WERI-Rb-1 (cell line): ENCODE results near the gene TRAPPC3L.

Source experiments
- DNase-seq: peaks from one replicate; pipeline ENCODE4 v3.0.0-alpha.2; 2020
- H3K27ac ChIP-seq: fragments of 250-450 bp; sonication (Bioruptor Pico); 2 replicates; pipeline ENCODE4 v1.5.1; 2020; ENCODE audit warnings: mild to moderate bottlenecking, moderate library complexity
- H3K27me3 ChIP-seq: fragments of 250-450 bp; sonication (Bioruptor Pico); 2 replicates; pipeline ENCODE4 v1.5.1; 2021; ENCODE audit warnings: mild to moderate bottlenecking, low read depth, moderate library complexity; ENCODE audit not compliant: insufficient read depth, severe bottlenecking
- H3K36me3 ChIP-seq: fragments of 250-450 bp; sonication (Bioruptor Pico); 2 replicates; pipeline ENCODE4 v1.5.1; 2020; ENCODE audit warnings: mild to moderate bottlenecking, moderate library complexity
- H3K4me3 ChIP-seq: 2 replicates; pipeline ENCODE4 v1.5.1; 2011; ENCODE audit warnings: low read depth, mild to moderate bottlenecking, control low read depth, low read length
- H3K9me3 ChIP-seq: fragments of 250-450 bp; sonication (Bioruptor Pico); 2 replicates; pipeline ENCODE4 v1.5.1; 2021; ENCODE audit warnings: mild to moderate bottlenecking, moderate library complexity; ENCODE audit not compliant: severe bottlenecking
- TF ChIP-seq, protein P1 (sequence below): IDR thresholded peaks from 2 replicates; pipeline ENCODE4 v1.5.1; 2011; ENCODE audit warnings: low read depth, mild to moderate bottlenecking, control low read depth, inconsistent platforms, low read length

TRAPPC3L gene

DNA sequence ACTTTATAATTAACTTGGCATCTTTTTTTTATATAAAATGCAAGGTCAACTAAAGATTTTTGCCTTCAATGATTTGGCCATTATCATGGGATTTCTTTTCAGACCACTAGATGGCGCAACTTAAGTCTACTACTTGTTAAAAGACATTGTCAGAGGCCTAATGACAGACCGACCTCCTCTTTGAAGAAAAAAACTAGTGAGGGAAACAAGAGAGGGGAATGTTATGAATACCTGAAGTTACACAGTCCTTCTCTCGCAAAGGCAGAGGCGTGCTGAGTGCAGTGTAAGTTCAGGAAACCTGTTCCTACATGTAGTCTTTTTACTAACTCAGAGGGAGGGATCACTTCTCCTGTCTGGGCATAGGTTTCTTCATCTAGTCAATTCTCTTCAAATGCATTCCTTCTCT is 9.3 kb downstream of the TRAPPC3L start:
- no peak overlapping the region for H3K4me3 ChIP-seq
- no peaks in the 10 kb centered on the region for H3K27me3 ChIP-seq
- no peaks in the 10 kb centered on the region for H3K36me3 ChIP-seq
- H3K27ac ChIP-seq, result no peak overlapping the region
- H3K9me3 ChIP-seq, result no peaks in the 10 kb centered on the region
- DNase-seq, result peak; percentile 11
- TF ChIP-seq, protein P1, sequence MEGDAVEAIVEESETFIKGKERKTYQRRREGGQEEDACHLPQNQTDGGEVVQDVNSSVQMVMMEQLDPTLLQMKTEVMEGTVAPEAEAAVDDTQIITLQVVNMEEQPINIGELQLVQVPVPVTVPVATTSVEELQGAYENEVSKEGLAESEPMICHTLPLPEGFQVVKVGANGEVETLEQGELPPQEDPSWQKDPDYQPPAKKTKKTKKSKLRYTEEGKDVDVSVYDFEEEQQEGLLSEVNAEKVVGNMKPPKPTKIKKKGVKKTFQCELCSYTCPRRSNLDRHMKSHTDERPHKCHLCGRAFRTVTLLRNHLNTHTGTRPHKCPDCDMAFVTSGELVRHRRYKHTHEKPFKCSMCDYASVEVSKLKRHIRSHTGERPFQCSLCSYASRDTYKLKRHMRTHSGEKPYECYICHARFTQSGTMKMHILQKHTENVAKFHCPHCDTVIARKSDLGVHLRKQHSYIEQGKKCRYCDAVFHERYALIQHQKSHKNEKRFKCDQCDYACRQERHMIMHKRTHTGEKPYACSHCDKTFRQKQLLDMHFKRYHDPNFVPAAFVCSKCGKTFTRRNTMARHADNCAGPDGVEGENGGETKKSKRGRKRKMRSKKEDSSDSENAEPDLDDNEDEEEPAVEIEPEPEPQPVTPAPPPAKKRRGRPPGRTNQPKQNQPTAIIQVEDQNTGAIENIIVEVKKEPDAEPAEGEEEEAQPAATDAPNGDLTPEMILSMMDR, result peak; percentile 32; the same call in 1 of the 2 replicates

DNA sequence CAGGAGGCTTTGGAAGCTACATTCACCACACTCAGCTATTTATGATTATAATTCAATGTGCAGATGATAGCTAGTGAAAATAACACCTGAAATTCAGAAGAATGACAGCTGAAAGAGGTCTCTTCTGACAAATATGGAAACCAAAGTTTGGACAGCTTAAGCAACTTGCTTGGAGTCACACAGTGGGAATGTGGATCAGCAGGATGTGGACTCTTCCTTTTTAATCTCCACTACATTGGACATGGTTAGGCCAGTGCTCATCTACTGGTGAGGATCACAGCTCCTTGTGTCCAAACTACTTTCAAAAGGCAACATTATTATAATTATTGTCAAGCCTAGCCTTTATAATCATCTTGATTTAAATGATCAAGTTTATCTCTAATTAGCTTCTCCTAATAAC is 10.4 kb downstream of the TRAPPC3L start:
- no peak overlapping the region for H3K4me3 ChIP-seq
- no peaks in the 10 kb centered on the region for H3K36me3 ChIP-seq
- TF ChIP-seq, protein P1, result no peak
- no peaks in the 10 kb centered on the region for H3K27me3 ChIP-seq
- H3K27ac ChIP-seq, result no peak overlapping the region
- no peak for DNase-seq
- no peaks in the 10 kb centered on the region for H3K9me3 ChIP-seq

DNA sequence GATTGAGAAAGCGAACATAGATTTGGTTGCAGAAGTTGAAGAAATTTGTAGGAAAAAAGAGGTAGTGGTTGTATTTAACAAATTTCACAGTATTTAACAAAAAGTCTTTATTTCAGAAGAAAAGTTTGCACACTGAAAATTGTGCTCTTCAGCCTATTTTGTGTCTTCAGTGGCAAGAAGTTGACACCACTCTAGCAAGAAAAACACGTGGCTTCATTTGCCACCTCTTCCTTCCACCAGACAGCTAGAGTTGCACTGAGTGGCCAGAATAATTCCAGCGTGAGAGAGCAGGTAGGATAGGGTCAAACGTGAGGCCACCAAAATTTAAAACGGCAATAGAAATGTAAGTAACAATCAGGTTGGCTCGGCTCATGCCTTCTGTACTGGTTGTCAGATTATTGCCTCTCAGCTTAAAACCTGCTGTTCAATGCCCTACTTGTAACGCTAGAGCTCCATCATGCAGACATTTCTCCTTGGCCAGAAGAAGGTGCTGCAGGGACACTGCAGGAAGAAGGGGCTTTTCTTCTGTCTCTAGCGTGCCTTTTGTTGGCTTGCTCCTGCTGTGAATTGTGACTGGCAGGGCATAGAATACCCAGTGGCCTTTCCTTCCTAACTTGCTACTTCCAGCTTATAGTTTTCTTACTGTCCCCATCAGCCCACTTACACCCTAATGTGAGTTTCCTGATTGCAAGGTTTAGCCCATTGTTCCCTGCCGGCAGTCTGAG is 12.1 kb downstream of the TRAPPC3L start:
- TF ChIP-seq, protein P1, result peak; percentile 53
- DNase-seq, result peak; percentile 53
- Histone ChIP-seq H3K27me3 (no peaks in the 10 kb centered on the region), H3K4me3 (no peak overlapping the region), H3K36me3 (no peaks in the 10 kb centered on the region), H3K27ac (no peak overlapping the region; the same call in 1 of the 2 replicates), H3K9me3 (no peaks in the 10 kb centered on the region)

DNA sequence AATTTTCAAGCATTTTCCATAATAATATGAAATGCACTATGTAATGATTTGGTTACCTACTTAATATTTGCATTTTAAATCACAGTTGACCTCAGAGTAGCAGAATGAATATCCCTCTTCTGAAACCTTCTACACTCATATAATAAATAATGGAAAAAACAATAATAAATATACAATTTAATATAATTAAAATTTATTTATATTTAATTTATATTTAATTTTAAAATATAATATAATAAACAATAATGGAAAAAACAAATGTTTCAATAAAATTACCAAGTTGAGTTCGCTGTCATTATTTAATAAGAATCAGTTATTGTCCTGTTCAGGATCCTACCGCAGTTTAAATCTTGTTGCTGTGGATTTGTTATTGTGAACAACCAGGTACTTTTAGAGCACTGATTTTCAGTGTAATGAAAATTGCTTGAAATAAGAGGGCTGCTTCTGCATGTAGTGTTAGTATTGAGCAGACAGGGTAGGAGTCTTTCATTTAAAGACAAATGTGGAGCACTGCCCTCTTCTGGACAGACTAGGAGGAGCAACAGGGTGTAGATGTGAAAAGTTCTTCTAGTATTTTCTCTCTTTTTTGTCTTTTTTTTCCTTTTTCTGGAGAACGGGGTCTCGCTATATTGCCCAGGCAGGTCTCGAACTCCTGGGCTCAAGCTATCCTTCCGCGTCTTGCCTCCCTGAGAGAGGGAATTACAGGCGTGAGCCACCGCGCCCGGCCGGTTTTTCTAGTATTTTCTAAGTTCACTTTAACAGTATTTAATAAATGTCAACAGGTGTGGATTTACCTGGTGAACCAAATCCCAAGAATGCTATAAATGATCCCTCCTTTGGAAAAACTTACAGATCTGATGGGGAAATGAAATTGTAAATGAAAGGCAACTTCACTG is 13.6 kb downstream of the TRAPPC3L start:
- peak; percentile 54 for DNase-seq
- no peaks in the 10 kb centered on the region for H3K27me3 ChIP-seq
- no peaks in the 10 kb centered on the region for H3K36me3 ChIP-seq
- H3K27ac ChIP-seq, result no peak overlapping the region
- no peaks in the 10 kb centered on the region for H3K9me3 ChIP-seq
- H3K4me3 ChIP-seq, result no peak overlapping the region
- TF ChIP-seq, protein P1, result peak; percentile 65

DNA sequence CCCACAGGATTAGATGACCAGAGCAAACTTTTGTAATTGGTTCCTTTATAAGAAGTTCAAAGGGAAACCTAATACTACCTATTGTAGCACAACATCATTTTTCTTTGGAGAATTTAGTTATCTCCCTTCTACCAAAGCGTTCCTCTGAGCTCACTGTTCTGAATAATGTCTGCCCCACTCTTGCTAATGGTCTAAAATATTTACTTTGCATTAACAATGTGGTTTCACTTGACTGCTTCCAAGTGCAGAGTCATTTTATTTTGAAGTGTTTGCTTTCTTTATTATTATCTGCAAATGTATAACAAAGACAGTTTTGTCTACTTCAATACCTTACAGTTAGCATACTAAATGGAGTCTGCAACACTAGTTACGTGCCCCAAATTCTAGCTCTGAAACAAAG is 15.0 kb downstream of the TRAPPC3L start:
- Histone ChIP-seq H3K36me3 (no peaks in the 10 kb centered on the region), H3K27me3 (no peaks in the 10 kb centered on the region), H3K4me3 (no peak overlapping the region), H3K27ac (no peak overlapping the region), H3K9me3 (no peaks in the 10 kb centered on the region)
- no peak for DNase-seq
- TF ChIP-seq, protein P1, result no peak
